ENCODE measurements around the gene UBR4.

The UBR4 gene

DNA sequence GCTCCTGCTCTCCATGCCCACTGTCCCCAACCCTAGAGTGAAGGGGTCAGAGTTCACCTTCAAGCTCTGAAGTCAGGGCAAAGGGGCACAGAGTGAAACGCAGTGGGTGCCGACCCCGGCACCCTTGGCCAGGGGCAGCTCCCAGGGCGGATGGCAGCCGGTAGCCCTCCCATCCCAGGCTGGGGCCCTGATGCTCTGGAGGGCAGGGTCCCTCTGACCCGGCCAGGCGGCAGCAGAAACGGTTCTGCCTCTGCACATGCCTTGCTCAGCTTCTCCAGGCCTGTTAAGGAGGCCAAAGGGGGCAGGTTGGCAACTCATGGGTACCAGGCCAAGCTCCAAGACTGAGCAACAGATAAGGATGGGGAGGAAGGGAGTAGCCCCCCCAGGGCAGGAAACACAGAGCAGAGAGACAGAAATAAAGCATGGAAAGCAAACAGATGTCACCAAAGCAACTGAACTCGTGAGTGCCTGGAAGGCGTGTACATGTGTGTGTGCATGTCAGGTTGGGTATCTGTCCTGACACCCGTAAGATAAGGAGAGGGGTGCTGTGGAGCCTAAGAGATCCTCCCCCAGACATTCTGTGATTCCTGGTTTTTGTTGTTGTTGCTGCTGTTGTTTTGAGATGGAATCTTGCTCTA lies 141.3 kb downstream of the UBR4 start:
- no peak for DNase-seq

DNA sequence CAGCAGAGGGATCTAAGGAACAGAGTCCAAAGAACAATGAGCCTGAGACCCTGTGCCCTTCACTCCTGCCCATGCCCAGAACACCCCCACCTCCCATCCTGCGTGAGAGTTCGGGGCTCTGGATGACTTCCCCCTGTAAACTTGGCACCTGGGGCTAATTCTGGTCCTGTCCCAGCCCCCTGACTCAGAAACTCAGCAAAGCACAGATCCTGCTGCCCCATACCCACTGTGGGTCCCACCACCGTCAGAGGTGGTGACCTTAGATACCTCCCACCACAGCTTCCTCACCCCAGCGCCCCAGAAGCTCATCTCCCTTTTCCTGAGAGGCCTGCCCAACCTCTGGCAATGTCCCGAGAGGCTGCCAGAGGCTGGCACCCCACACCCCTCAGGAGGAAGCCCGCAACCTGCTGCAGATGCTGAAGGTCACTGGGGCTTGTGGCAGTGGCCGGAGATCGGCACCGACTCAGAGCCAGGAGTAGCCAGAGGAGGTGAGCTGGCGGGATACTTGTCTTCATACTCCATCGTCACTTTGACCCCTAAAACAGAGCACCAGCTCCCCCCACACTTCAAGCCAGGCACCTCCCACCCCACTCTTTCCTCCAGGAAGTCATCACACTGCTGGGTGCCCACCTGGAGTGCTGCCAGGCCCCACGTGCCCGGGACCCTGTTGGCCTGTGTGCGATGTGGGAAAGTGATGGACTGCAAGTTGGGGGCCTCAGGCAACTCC lies 142.0 kb downstream of the UBR4 start:
- DNase-seq: no peak

DNA sequence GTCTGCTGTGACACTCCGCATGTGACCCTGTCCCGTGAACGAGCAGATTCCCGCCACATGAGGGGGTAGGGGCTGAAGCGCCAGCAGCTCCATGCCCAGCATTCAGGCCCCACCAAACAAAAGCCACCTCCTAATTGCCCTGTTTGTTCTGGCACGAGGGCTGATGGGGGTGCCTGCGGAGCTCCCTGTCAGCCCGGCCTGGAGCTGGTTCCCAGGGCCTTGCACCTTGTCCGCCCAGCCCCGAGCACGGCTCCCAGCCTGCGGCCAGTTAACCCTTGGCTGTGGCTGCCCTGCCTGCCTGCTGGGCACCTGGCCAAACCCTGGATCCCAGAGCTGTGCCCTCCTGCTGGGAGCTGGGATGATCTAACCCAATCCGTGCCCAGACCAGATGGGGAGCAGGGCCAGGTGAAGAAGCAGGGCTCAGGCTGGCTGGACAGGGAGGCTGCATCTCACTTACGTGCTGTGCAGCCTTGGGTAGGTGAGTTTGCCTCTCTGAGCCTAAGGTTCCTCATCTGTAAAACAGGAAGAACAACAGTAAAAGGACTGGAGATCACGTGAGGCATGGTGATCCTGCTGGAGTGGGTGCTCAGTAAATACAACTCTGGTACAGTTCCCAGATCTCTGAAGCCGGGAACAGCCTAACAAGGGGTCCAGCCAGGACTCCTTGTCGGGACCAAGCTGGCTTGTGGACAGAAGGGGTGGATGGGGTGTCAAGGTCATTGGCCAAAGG lies 142.7 kb downstream of the UBR4 start:
- no peak for DNase-seq

DNA sequence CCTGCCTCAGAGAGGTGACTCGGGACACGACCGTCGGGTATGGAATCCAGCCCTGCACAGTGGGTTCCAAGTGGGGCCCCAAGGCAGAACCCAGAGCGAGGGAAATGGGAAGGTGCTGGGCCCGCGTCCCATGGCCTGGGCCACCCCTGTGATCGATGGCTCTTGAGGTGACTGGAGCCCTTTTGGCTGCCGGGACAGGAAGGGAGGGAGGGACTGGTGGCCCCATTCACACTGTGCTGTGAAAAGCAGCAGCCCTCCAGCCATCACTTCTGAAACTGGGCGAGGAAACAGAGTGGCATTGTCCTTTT lies 143.2 kb downstream of the UBR4 start:
- DNase-seq: no peak

DNA sequence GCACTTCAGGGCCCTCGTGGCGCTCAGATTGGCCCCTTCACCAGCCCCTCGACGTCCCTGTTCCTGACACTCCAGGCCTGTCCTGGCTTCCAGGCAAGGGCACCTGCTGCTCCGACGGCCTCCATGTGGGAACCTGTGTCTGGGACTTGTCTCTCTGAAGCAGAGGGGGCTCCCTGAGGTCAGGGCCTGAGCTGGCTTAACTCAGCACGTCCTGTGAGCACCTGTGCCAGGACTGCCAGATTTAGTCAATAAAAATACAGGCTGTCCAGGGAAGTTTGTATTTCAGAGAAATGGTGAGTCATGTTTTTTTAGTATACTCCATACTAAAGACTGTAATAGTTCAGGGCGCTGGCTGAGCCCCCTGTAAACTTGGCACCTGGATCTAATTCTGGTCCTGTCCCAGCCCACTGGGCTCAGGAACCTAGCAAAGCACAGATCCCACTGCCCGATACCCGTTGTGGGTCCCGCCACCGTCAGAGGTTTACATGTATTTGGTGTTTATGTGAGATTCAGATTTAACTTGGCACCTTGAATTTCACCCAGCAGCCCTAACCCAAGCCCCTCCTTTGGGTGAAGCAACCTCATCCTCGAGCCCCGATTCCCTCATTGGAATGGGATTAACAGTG lies 143.7 kb downstream of the UBR4 start:
- DNase-seq: no peak

DNA sequence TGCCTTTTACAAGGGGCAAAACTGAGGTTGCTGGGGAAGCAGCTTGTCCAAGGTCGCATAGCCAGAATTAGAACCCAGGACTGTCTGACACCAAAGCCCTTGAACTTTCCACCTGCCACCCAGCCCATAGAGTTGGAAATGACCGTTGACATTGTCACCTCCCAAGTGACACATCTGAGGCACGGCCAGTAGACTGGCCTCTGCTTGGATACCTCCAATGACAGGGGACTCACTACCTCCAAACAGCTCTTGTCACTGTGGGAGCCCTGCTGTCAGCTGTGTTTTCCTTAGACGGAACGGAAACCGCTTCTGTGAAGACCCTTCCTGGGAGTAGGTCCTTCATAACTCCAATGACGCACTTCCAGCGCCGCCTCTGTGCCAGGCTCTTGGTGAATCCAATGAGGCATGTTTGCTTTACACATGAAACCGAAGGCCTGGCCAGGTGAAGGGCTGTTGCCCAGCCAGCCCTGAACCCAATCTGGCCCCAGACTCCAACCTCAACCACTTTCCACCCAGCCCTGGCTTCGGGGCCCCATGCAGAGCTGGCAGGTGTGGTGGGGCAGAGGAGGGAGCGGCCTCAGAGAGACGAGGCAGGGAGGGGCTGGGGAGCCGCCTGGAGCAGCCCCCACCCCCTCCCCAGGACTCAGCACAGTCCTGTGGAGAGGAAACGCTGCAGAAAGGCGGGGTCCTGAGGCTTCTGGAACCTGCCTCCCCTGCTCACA lies 144.4 kb downstream of the UBR4 start:
- no peak for DNase-seq

DNA sequence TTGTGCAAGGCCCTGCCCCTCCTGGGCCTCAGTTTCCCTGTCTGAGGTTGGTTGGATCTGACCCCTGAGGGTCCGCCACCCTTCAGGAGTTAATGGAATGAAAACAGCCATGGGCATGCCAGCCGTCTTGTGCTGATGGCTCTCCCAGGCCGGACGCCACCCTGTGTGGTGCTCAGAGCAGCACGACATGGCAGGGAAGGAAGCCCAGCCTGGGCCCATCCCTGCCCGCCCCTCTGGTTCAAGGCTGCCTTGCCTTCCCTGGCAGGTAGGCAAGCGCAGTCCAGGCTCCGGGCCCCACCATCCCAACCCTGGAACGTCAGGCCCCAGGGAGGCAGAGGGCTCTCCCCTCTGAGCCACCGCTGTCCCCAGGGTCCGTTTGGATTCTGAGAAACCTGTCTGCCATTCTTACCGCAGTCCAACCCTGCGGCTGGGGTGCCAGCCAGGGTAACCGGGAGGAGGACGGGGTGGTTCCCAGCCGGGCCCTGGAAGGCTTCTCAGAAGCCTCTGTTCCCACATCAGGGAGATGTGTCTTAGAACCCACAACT lies 145.1 kb downstream of the UBR4 start:
- no peak for DNase-seq

DNA sequence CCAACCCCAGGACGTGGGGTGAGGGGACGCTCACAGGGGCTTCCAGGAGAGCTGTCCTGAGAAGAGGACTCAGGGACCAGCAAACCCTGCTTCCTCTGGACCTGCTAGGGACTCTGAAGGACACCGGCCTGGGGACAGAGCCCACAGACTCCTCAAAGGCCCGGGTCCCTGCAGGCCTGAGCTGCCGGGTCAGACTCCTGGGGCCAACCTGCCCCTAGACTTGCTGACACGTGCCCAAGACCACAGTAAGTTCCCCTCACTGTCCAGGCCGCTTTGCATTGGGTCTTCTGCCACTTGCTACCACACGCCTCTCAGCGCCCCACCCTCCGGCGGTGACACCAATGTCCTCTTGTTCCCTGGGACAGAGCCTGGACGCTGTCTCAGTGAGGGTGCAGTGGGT lies 146.9 kb downstream of the UBR4 start:
- DNase-seq: no peak

DNA sequence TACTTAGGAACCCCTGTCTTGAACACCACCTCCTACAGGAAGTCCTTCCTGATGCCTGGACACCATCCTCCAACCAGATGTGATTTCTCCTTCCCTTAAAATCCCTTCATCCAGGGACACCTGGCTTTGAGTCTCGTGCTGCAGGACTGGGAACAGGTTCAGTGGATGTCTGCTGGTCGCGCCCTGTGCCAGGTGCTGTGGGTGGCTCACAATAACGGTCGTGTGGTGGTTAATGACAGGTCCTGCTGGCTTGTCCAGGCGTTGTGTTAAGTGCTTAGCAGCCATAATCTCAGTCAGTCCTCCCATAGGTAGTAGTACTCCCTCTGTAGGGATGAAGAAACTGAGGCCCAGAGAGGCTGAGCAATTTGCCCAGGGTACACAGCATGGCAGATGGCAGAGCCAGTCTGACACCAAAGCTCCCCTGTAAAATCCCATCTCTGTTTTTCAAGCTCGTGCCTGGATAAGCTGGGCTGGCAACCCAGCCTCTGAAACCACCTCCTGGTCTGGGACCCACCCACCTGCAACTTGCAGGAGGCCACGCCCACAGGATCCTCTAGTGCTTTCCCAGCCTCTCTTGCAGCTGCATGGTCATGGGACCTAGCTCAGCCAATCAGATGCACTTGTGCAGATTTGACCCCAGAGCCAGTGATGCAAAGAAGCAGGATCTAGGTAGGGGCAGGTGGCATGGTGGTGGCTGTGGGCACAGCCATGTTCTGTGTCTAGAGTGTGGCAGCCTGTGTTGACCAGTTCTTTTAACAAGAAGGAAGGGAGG lies 147.6 kb downstream of the UBR4 start:
- DNase-seq: no peak

DNA sequence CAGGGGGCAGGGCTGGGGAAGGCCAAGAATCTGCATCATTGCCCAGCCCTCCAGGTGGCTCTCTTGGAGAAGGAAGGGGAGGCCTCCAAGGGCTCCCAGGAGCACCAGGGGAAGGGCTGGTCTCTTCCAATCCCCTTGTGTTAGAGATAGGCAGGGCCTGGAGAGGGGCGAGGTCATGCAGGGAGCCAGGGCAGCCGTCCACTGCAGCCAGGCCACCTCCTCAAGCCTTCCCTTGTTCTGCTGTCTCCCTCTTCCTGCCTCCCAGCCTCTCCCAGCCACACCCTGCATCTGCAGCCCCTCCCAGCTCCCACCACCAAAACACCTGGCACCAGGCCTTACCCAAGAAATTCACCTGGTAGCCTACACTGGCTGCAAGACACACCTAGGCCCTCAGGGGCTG lies 148.3 kb downstream of the UBR4 start:
- DNase-seq: no peak

DNA sequence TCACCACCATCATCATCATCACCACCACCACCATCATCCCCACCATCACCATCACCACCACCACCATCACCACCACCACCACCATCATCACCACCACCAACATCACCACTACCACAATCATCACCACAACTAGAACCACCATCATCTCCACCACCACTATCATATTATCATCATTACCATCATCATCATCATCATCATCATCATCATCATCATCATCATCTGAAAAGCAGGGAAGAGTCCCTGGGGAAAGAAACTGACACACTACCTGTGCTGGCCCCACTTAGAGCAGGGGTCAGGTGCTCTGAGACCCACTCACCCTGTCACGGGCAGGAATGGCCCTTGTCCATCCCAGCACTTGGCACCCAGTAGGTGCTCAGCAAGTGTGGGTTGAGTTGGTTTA lies 148.7 kb downstream of the UBR4 start:
- DNase-seq: no peak

DNA sequence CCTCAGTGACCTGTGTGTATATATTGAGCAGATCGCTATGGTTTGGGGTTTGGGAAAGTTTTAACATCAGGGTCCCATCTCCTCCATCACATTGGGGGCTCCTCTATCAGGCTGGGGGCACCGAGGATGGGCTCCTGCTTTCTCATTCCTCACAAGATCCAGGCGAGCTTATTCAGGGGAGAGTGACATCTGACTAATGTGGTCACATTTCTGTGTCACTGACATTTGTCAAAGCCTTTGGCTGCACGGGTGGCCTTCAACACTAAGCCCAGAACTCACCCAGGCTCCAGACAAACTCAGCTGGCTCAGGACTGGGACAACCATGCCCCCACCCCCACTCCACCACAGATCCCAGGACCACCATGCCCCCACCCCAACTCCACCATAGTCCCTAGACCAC lies 150.3 kb downstream of the UBR4 start:
- no peak for DNase-seq

DNA sequence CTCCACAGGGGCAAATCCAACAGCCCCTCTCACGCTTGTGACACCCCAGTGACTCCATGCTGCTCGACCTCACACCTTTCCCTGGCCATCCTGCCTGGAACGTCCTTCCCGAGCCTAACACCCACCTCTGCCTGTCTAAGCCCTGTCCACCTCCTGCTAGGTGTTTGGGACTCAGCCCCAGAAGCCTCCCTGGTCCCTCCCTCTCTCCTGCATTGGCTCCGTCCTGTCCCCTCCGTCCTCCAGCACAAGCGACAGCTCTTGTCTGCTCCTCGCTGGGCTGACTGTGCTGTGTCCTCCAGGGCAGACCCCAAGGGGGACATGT lies 151.6 kb downstream of the UBR4 start:
- no peak for DNase-seq

DNA sequence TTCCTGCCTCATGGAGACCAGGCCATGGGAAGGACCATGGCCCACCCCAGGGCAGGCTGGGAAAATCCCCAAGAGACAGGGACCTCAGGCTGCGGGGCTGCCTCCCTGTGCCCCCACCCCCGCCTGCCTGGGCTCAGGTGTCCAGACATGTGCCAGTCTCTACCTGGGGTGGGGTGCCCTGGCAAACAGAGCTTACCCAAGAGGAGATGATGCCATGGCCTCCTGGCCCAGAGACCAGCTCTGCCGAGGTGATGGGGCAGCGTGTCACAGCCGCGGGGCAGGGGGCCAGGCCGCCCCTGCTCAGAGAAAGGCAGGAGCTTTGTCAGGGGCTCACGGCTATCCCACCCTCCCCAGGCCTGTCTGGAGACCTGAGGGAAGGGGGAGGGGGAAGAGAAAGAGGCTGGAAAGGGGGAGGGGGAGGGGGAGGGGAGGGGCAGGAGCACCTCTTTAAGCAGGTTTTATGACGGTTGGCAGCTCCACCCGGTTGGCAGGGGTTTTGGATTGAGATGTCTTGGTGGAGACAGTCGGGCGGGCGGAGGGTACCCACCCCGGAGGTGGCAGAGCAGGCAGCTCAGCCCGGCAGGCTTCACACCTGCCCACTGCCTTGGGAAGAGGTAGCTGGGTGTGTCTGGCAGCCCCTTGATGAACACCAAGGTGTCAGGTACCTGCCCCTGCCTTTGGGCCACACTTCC lies 152.1 kb downstream of the UBR4 start:
- DNase-seq: no peak

DNA sequence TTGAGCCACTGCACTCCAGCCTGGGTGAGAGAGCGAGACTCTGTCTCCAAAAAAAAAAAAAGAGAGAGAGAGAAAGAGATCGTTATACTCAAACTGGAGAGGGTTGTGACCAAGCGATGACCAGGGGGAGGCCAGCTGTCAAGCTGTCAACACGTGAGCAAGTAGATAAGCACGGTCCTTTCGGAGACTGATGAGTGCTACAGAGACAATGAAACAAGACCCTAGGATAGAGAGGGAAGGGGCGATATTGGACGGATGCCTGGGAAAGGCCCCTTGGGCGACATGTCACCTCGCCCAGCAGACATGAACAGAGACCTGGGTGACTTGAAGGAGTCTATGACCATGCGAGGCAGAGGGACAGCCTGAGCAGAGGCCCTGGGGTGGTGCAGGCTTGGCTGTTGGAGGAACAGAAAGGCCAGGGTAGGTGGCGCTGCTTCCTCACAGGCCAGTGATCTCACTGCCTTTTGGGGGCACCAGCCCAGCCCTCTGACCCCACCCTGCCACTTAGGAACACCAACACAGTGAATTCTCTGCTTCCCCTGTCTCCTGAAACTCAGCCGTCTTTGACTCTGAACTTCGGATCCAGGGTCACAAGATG lies 152.8 kb downstream of the UBR4 start:
- no peak for DNase-seq

DNA sequence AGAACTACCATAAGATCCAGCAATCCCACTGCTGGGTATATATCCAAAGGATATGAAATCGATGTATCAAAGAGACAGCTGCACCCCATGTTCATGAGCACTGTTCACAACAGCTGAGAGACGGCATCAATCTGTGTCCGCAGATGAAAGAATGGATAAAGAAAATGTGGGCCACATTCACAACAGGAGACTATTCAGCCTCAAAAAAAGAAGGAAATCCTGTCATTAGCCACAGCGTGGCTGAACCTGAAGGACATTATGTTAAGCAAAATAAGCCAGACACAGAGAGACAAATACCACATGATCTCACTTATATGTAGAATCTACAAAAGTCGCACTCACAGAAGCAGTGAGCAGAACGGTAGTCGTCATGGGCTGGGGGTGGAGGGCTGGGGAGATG lies 154.4 kb downstream of the UBR4 start:
- no peak for DNase-seq

DNA sequence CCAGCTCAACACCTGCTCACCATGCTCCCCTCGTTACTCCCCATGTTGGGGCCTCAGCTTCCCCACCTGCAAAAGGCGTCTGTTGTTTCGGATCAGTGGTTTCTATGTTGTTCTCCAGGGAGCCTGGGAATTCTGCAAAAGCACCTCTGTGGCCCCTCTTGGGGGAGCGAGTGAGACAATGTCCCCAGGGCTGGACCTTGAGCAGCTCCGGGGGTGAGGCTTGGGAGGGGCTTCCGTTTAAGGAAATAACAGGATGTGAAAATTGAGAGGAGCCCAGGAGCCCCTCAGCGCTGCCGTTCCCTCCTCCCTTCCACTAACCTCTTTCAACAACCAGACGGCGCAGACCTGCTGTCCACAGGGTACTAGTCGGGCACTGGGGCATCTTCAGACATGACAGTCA lies 155.1 kb downstream of the UBR4 start:
- no peak for DNase-seq

DNA sequence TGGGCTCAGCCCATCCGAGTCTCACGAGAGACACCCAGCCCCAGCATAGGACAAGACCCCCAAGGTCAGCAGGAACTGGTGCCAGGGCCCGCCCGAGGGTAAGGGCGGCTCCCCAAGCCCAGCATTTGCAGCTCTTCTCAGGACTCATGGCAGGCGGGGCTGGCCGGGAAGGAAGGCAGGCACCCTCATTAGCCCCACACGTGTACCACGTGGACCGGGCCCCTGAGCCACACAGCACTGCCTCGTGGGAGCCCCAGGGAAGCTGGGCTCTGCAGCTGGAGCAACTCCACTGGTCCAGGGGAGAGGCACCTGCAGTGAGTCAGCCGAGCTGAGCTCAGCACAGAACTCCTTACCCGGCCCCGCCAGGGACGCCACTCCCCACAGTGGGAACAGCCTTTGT lies 155.8 kb downstream of the UBR4 start:
- DNase-seq: no peak

DNA sequence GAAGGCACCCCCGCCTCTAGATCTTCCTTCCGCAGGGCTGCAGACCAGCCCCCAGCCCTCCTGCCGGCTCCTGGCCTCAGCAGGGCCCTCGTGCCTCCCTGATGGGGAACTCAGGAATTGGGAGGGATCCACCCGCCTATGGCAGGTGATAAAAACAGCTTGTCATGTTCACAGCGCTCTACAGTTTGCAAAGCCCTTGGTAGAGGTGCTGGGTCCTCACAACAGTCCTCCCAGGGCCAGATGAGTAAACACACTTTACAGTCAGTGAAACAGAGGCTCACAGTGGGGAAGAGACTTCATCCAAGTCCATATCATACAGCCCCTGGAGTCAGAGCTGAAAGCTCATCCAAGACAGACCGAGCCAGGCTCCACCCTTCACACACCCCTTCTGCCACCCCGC lies 156.6 kb downstream of the UBR4 start:
- DNase-seq: no peak

DNA sequence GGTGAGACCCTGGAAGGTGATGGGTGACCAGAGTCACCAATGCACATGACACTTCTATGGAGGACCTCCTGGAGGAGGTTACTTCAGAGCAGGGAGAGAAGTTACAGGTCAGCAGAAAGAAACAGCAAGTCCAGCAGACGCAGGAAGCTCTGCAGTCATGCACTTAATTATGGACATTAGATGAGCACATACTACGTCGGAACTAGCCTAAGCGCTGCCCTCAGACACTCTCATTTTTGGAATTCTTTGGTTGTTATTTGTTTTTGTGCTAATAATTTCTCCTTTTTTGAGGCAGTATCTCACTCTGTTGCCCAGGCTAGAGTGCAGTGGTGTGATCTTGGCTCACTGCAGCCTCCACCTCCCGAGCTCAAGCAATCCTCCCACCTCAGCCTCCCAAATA lies 160.3 kb downstream of the UBR4 start:
- no peak for DNase-seq

DNA sequence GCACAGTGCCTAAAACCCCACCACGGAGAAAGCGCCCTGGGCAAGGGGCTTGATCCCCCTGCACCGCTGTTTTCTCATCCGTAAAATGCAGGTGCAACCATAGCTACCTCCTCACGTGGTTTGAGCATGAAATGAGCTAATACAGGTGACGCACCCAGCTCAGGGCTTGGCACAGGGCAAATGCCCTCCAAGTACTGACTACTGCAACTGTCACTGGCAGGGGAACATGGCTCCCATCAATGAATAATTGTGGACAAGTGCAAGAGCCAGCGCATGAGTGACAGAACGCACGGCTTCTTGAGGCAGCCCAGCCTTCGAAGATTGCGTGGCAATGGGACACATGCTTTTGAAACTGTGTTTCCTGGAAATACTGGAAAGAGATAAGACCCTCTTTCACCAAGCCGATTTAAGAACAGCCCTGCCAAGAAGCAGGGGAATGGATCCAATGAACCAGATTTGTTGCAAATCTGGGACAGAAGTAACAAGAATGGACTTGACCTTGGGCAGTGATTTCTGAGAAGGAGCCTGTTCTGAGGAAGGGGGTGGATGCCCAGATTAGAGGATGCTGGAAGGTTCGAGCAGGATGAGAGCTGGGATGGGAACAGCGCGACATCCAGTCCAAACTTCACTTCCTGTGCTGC lies 160.8 kb downstream of the UBR4 start:
- DNase-seq: no peak

Measured in GOT3 (cell line).